Fibroblast of lung (primary cell): ENCODE results near the gene SLC27A3.

Experiments
- CTCF ChIP-seq, 2 donors: IDR thresholded peaks in 1 of 2; conservative IDR thresholded peaks in 1 of 2; 1 replicate in 1 of 2; 2 replicates in 1 of 2; pipeline ENCODE4 v1.5.1; 2011 to 2012; ENCODE audit warnings: low read length in 2 of 2, control low read depth in 1 of 2, inconsistent platforms in 1 of 2, low read depth in 1 of 2, mild to moderate bottlenecking in 1 of 2
- EZH2 ChIP-seq: IDR thresholded peaks from 2 replicates; pipeline ENCODE4 v1.5.1; 2012; ENCODE audit warnings: low read length, control low read depth, mild to moderate bottlenecking; ENCODE audit errors: missing control alignments

- TF ChIP-seq CTCF (conservative IDR thresholded peaks at IDR 0.05 in 1 of 2, IDR thresholded peaks at IDR 0.05 in 1 of 2; ENCODE audit: low read depth in 1 of 2, low read length in 2 of 2) (no peak), EZH2 (no peak)
Observed at GRCh38 chr1:153728305-153729066, 46.7 kb upstream of the SLC27A3 start.
